AG20443 (cell line): Measurements from ENCODE around the gene SECISBP2.
"Not testable (repeated sequence)": the region's sequence is repeated elsewhere in the genome, so short reads cannot be mapped to it uniquely, and the experiment has no call there.

Source experiments
- DNase-seq: peaks from one replicate; pipeline ENCODE4 v3.0.0; 2012; ENCODE audit warnings: low spot score, mixed read lengths

The SECISBP2 gene

DNA sequence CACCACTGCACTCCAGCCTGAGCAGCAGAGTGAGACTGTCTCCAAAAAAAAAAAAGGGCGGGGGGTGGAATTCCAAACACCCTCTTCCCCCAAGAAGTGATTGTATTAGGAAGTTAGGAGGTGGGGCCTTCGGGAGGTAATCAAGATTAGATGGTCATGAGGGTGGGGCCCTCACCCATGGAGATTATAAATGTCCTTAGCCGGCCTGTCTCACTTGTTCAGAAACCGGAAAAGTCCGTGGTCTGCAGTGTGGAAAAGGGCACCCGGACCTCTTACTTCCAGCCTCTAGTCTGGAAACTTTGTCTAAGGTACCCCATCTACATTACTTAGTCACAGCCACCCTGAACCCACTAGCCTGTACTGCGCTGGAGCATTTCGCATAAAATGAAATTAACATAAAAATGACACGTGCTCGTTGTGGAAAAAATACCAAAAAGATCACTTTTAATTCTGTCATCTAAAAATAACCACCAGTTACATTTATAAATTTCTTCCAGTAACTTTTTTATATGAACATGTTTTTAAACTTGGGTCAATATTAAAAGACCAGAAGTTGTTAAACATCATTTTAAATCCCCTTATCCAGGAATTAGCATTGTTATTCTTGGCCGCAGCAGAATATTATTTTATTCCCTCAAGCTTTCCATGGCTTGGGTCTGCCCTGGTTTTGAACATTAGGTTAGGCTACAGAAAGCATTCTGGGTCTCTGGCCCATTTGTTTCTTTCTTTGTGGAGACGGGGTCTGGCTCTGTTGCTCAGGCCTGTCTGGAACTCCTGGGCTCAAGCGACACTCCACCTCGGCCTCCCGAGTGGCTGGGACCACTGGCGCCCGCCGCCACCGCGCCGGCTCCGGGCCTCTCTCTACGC is 8.5 kb upstream of the SECISBP2 start:
- no peak for DNase-seq

DNA sequence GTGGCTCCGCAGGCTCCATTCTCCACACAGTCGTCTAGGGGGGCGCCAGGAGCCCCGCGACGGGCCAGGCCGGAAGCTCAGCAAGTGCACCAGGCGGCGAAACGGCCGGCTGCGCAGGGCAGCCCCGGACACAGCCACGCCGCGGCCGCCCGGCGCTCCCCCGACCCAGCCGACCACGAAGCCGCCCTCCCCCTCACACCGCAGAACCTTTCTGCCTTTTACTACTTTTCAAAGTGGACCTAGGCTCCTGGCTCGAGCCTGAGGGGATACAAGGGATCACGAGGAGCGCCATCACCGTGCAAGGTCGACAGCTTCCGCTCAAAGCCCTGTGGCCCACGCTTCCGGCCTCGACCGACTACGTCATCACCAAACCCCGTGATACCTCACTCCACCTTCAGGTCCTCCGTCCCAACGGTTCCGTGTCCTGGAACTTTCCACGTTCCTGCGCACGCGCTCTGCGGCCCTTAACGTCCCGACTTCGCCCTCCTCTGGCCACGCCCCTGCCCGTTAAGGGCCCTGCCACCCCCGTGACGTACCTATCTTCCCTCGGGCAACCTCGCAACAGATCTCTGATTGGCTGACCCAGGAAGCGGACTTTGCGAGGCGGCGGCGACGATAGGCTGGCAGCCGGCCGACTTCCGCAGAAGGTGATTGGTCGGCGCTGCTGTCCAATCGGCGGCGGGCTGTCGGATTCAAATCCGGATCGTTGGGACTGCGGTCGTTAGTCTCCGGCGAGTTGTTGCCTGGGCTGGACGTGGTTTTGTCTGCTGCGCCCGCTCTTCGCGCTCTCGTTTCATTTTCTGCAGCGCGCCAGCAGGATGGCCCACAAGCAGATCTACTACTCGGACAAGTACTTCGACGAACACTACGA is 7.6 kb upstream of the SECISBP2 start, which contains the start of gene CKS2:
CKS2 (plus strand) TSS at position 721 of the 871 bp plus-strand sequence; CDS start at position 819, 98 bp downstream.
- peak; percentile 99 for DNase-seq

GRCh38 chr9:89311346-89312221 is 6.7 kb upstream of the SECISBP2 start:
- DNase-seq, result no peak

DNA sequence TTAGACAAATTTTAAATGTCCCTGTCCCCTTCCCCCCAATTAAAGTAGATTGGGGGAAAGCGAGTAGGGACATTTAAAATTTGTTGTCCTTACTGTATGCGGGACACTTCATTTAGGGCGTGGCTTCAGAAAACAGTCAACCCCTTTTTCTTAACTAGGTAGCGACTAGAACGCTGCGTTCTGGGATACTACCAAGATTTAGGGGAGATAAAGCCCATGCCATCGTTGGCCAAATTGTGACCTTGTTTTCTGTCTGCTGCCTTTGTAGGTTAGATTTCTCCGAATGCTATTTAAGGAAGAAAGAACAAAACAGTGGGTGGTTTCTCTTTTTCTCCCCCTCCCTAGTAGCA is 6.1 kb upstream of the SECISBP2 start:
- no peak for DNase-seq

GRCh38 chr9:89313842-89314241 is 4.5 kb upstream of the SECISBP2 start:
- no peak for DNase-seq

DNA sequence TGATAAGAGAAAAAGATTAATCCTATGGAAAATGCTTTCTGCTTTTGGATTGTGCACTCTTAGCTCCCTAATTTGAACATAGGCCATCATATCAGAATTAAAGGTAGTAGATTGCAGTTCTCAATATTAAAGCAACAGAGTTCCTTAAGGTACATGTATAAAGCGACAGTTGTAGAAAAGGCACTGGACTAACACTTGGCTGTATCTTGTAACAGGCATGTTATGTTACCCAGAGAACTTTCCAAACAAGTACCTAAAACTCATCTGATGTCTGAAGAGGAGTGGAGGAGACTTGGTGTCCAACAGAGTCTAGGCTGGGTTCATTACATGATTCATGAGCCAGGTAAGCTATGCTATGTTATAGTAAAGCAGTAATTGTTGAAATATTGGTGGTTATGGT is 3.3 kb upstream of the SECISBP2 start:
- no peak for DNase-seq

DNA sequence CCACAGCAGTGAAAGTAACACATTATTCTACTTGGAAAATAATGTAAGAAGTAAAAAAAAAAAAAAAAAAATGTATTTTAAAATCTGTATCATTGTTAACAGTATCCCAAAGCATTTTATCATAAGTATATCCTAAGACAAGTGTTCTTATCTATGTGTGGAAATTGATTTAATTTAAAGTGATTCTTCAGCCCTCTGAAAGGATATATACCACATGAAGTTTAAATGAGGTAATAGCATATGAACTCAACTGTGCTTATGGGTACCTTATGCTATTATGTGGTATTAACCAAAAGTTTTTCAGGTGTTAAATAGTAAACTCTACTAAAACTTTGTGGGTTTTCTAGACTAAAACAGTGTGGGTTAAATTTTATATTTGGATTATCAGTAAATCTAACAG is 2.8 kb upstream of the SECISBP2 start:
- DNase-seq, result no peak

GRCh38 chr9:89317282-89317681 is 1.0 kb upstream of the SECISBP2 start:
- no peak for DNase-seq

GRCh38 chr9:89319015-89319905 is 960 bp downstream of the SECISBP2 start:
- no peak for DNase-seq

DNA sequence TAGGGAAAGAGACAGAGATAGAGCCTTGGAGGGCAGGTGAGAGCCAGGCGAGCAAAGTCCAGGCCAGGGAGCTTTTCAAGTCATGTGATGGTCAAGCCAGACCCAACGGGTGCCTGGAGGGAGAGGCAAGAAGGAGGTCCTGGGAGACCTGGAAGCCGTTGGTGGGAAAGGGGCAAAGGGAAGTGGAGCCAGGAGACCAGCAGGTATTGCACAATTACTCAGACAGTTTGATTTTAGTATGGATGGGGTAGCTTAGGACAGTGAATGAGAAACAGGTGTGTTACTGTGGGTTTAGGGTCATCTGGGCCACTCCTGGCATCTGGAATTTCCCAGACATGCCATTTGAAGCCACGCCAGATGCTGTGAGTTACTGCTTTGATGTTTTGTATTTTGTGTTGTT is 5.1 kb downstream of the SECISBP2 start:
- DNase-seq, result no peak

DNA sequence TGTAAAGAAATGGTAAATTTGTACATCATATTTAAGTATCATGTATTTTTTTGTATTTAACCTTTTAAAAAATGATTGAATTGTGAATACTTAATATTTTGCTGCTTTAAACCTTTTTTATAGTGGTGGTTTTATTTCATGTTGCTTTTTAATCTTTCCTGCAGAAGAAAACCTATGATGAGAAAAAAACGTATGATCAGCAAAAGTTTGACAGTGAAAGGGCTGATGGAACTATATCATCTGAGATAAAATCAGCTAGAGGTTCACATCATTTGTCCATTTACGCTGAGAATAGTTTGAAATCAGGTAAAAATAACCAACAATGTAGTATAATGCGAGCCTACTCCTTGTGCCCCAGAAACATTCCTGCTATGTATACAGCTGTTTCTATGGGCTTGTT is 7.4 kb downstream of the SECISBP2 start:
- no peak for DNase-seq

GRCh38 chr9:89328064-89328463 is 9.8 kb downstream of the SECISBP2 start:
- no peak for DNase-seq

DNA sequence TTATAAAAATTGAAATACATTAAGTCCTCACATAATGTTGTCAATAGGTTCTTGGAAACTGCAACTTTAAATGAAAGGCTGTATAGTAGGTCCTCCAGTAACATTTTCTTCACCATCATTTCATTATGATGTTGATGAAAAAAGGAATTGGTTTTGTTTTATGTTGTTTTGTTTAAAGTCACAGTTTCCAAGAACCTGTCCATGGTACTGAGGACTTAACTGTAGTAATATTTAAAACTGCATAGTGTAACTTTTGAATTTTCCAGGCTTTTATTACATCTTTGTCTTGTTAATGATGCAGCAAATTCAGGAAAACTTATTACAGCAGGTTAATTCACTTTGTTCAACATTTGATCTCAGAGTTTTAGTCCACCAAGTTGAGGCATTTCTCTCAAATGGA is 11.6 kb downstream of the SECISBP2 start:
- no peak for DNase-seq

GRCh38 chr9:89330513-89330912 is 12.2 kb downstream of the SECISBP2 start:
- DNase-seq, result no peak

DNA sequence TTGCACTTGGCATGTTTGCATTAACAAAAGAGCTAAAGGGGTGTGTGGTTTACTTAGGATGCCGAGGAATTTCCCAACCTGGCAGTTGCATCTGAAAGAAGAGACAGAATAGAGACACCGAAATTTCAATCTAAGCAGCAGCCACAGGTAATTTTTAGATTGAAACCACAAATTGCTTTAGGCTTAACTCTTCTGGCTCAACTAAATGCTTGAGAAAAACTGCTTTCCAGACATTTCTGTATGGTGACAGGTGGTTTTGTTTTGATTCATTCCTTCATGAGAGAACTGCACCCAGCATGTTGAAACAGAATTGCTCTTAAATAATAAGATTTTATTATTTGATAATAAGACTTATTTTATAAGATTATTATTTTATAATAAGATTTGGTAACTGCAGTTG is 21.5 kb downstream of the SECISBP2 start:
- DNase-seq, result no peak

GRCh38 chr9:89340332-89340731 is 22.0 kb downstream of the SECISBP2 start:
- DNase-seq, result no peak

GRCh38 chr9:89342213-89342612 is 23.9 kb downstream of the SECISBP2 start:
- no peak for DNase-seq

DNA sequence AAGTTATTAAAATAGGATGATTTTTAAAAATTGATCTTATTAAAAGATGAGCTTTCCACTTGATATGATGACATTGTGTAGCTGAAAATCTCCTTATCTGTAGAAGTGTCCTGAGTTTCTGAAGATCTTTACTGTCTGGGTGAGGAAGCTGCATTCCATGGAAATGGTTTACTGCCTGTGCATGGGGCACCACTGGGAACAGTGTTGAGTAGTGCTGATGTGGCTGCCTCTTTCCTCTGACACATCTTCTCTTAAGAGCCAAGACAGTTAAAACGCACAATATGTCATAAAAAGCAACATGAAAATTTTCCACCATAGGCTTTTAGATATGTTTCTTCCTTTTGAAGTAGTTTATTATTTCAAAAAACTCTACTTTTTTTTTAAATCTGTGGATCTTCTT is 24.6 kb downstream of the SECISBP2 start:
- DNase-seq, result no peak

DNA sequence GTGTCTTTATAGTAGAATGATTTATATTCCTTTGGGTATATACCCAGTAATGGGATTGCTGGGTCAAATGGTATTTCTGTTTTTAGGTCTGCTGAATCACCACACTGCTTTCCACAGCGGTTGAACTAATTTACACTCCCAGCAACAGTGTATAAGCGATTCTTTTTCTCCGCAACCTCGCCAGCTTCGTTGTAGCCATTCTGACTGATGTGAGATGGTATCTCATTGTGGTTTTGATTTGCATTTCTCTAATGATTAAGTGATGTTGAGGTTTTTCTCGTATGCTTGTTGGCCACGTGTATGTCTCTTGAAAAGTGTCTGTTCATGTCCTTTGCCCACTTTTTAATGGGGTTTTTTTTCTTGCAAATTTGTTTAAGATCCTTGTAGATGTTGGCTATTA is 25.5 kb downstream of the SECISBP2 start:
- DNase-seq, result not testable (repeated sequence)

GRCh38 chr9:89345476-89345875 is 27.2 kb downstream of the SECISBP2 start:
- no peak for DNase-seq

DNA sequence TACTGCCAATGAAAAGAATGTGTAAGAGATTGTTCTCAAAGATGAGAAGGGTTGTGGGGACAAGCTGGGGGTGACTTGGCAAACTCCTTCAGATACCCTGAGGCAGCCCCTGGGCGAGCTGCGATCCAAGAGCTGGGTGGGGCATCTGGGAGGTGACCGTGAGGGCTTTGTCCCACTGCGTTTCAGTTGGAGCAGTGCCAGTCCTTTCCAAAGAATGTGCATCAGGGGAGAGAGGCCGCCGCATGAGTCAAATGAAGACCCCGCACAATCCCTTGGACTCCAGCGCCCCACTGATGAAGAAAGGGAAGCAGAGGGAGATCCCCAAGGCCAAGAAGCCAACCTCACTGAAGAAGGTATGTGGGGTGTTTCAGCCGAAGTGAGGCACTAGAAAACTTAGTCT is 28.4 kb downstream of the SECISBP2 start:
- DNase-seq, result no peak
